ENCODE results near the gene OR8G5.

DNA sequence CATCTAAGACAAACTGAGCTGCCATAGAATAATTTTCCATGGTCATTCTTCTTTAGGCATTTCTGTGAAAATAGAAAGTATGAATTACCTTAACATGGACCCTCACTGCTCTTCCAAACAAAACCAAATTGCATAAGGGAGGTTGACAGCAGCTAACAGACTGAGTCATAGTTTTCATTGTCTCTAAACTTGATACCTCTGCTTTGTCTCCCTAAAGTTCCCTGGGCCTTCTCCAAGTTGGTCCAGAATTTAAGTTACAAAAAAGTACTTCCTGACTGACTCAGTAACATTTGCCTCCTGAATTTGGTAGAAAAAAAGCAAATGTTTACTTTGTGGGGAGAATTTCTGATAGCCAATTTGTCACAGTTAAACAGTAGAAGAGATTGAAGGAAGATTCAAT lies 54.5 kb downstream of the OR8G5 start:
- no peak for TF ChIP-seq CTCF (conservative IDR thresholded peaks at IDR 0.05; ENCODE audit: low read depth, low read length)
- no peak for TF ChIP-seq EZH2 (IDR thresholded peaks at IDR 0.05; ENCODE audit: borderline replicate concordance, low read depth, low read length, poor library complexity, severe bottlenecking)

All from A673 (cell line).